GM12878 (cell line): ENCODE measurements around the gene CIDEA. TPM values are rescaled to one million over a fixed set of nuclear protein-coding genes. Genes with fewer than 3 reads are reported as not detected.
"Not testable (repeated sequence)": the region's sequence is repeated elsewhere in the genome, so short reads cannot be mapped to it uniquely, and the experiment has no call there.

Experiments
- ATAC-seq: fragments of 200-7000 bp; cut with Tn5 transposase; 3 replicates; pipeline ENCODE4 v1.9.1; 2020; ENCODE audit warnings: mild to moderate bottlenecking, moderate library complexity
- BruUV-seq: library from RNA; stranded (reverse); fragments of 400-500 nt; replicated peaks from 2 replicates; lab custom pipeline; 2021; lab: Mats Ljungman, UMichigan
- CTCF ChIA-PET: fragments of 300-600 bp; sonication (Branson Sonifier 250); formaldehyde crosslinking; extraction: SDS; loops from one replicate; lab custom pipeline; 2021; ENCODE audit warnings: inconsistent platforms; lab: Yijun Ruan, JAX
- POLR2A ChIA-PET: fragments of 350-600 bp; formaldehyde crosslinking; extraction: SDS; loops from one replicate; lab custom pipeline; 2021; ENCODE audit warnings: inconsistent platforms; lab: Charles Lee
- RAD21 ChIA-PET: fragments of 300-600 bp; sonication (Branson Sonifier 250); formaldehyde crosslinking; loops from one replicate; lab custom pipeline; 2023; ENCODE audit warnings: antibody characterized with exemption; ENCODE audit not compliant: unreplicated experiment; lab: Charles Lee
- SMC1A ChIA-PET: fragments of 300-600 bp; sonication (Branson Sonifier 250); formaldehyde crosslinking; loops from one replicate; lab custom pipeline; 2023; ENCODE audit not compliant: unreplicated experiment, uncharacterized antibody; lab: Charles Lee
- DNase-seq: peaks from one replicate; pipeline ENCODE4 v3.0.0-alpha.2; 2011; ENCODE audit warnings: low read depth, low spot score
- FAIRE-seq: peaks from 3 replicates; lab custom pipeline; 2011; peaks lifted over from hg19 to GRCh38; lab: Jason Lieb, UNC
- H2AFZ ChIP-seq: 2 replicates; pipeline ENCODE4 v1.6.0; 2011; ENCODE audit warnings: low read depth, low read length, control low read depth; ENCODE audit not compliant: control insufficient read depth
- H3K27ac ChIP-seq: 2 replicates; pipeline ENCODE4 v1.5.1; 2011; ENCODE audit warnings: control low read depth; ENCODE audit not compliant: control insufficient read depth, insufficient read depth
- H3K27me3 ChIP-seq, 2 experiments: replicated peaks in 1 of 2; 2 replicates each; pipeline versions ENCODE4 v1.6.0 to v1.6.1; 2011; ENCODE audit warnings: low read length in 1 of 2; ENCODE audit not compliant: control insufficient read depth in 2 of 2, insufficient read depth in 2 of 2
- H3K36me3 ChIP-seq, 2 experiments: 2 replicates each; pipeline ENCODE4 v1.5.1; 2011; ENCODE audit warnings: low read length in 1 of 2; ENCODE audit not compliant: control insufficient read depth in 2 of 2, insufficient read depth in 2 of 2
- H3K4me1 ChIP-seq: 2 replicates; pipeline ENCODE4 v1.6.1; 2011; ENCODE audit warnings: mild to moderate bottlenecking, low read length, moderate library complexity, mixed read lengths; ENCODE audit not compliant: control insufficient read depth, insufficient read depth
- H3K4me2 ChIP-seq: 2 replicates; pipeline ENCODE4 v1.6.0; 2011; ENCODE audit warnings: control low read depth; ENCODE audit not compliant: control insufficient read depth, insufficient read depth
- H3K4me3 ChIP-seq: fragments of 200-600 bp; sonication (generic); 2 replicates; pipeline ENCODE4 v1.5.1; 2016
- H3K79me2 ChIP-seq: 2 replicates; pipeline ENCODE4 v1.6.0; 2011; ENCODE audit warnings: low read length; ENCODE audit not compliant: control insufficient read depth, insufficient read depth
- H3K9ac ChIP-seq: 2 replicates; pipeline ENCODE4 v1.8.0; 2011; ENCODE audit warnings: low read length, control low read depth, mixed read lengths; ENCODE audit not compliant: control insufficient read depth, insufficient read depth
- H3K9me3 ChIP-seq: replicated peaks from 3 replicates; pipeline ENCODE4 v1.5.1; 2011; ENCODE audit warnings: mild to moderate bottlenecking, low read length; ENCODE audit not compliant: control insufficient read depth, insufficient read depth
- H4K20me1 ChIP-seq: 2 replicates; pipeline ENCODE4 v1.6.0; 2011; ENCODE audit not compliant: control insufficient read depth, insufficient read depth
- WGBS: methylation state at CpG from one replicate; pipeline ENCODE4 v1.1.6; 2016; ENCODE audit warnings: low lambda C conversion rate; ENCODE audit not compliant: insufficient replicate concordance, insufficient coverage; ENCODE audit errors: missing lambda C conversion rate; 5-methylcytosine and 5-hydroxymethylcytosine counted together
- in situ Hi-C: fragments of 300-500 bp; cut with MboI; formaldehyde crosslinking; loops from 9 replicates; pipeline ENCODE4 v1.14.3; 2018; ENCODE audit warnings: mixed read lengths
- intact Hi-C: fragments of 100-400 bp; cut with micrococcal nuclease; formaldehyde crosslinking; loops from one replicate; pipeline ENCODE4 v1.14.2; 2022; ENCODE audit not compliant: unreplicated experiment
- polyA plus RNA-seq, 11 experiments: library from polyadenylated mRNA; depleted of rRNA in 4 of 11; unstranded in 6 of 11; stranded (reverse) in 5 of 11; fragments of >200 nt; fragmentation: Nextera tagmentation in 4 of 11; fragmentation: Illumina TruSeq in 1 of 11; extraction: Ambion mirVana in 4 of 11; extraction: Trizol in 1 of 11; gene quantifications; 1 replicate in 1 of 11; 2 replicates in 10 of 11; pipeline versions ENCODE4 v1.2.1 to v1.2.3, GENCODE V29; 2011 to 2016; ENCODE audit warnings: inconsistent platforms in 2 of 11, missing spikeins in 2 of 11, low read depth in 1 of 11
- total RNA-seq, 4 experiments: library from RNA; depleted of rRNA in 3 of 4; stranded (reverse); fragments of >200 nt in 3 of 4; fragmentation: Illumina TruSeq in 1 of 4; extraction: Trizol in 1 of 4; gene quantifications; 2 replicates each; pipeline versions ENCODE4 v1.2.1 to v1.2.3, GENCODE V29; 2013 to 2021

The CIDEA gene
- total and polyA plus RNA-seq, 10 of the 15 experiments (the other 5 are each of a cell fraction or from before 2014, with no cell fraction given): not detected

GRCh38 chr18:12214296-12215005, 39.7 kb upstream of the CIDEA start:
- H3K9me3 ChIP-seq, FAIRE-seq, H3K4me2 ChIP-seq, SMC1A ChIA-PET, CTCF ChIA-PET, H2AFZ ChIP-seq, H3K4me1 ChIP-seq, H3K4me3 ChIP-seq, BruUV-seq, DNase-seq, H3K9ac ChIP-seq, H3K27me3 ChIP-seq, H3K27ac ChIP-seq, H3K79me2 ChIP-seq, H3K36me3 ChIP-seq, H4K20me1 ChIP-seq, POLR2A ChIA-PET, RAD21 ChIA-PET, intact Hi-C loops: not testable (repeated sequence)
- WGBS: 0% methylated on average over 1 of the region's 1 CpG
- peak; percentile 68 for ATAC-seq
- in situ Hi-C loops: loop anchor here (5.0 kb wide), 1 partner anchor 1592 kb away; no protein-coding TSS in a partner anchor

DNA sequence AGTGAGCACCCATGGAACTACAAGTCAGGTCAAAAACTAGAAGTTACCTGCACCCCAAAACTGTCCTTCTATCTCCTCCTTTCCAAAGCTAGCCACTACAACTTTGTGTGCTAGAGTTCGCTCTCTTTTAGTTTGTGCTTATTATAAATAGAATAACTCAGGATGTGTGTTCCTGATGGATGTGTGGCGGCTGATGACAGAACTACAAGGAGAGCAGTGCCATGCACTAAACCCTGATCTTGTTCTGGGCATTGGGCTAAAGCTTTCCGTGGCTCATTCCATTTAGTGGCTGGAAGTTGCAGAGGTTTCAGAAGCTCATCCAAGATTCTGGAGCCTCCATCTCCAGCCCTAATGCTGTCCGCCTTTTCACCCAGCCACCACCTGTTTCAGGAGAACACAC, 37.7 kb upstream of the CIDEA start:
- SMC1A ChIA-PET, H3K9ac ChIP-seq, in situ Hi-C loops, POLR2A ChIA-PET, FAIRE-seq, CTCF ChIA-PET, ATAC-seq, intact Hi-C loops, H3K27me3 ChIP-seq, H3K79me2 ChIP-seq, H2AFZ ChIP-seq, H3K4me1 ChIP-seq, DNase-seq, BruUV-seq, H3K27ac ChIP-seq, H3K4me3 ChIP-seq, H3K9me3 ChIP-seq, H3K4me2 ChIP-seq, RAD21 ChIA-PET, H4K20me1 ChIP-seq, H3K36me3 ChIP-seq: not testable (repeated sequence)
- WGBS: 35% methylated on average over 2 of the region's 4 CpGs

GRCh38 chr18:12218603-12219002, 35.6 kb upstream of the CIDEA start:
- H2AFZ ChIP-seq, H3K4me2 ChIP-seq, in situ Hi-C loops, intact Hi-C loops, H3K4me3 ChIP-seq, H3K27ac ChIP-seq, RAD21 ChIA-PET, H3K36me3 ChIP-seq, ATAC-seq, DNase-seq, H3K79me2 ChIP-seq, H4K20me1 ChIP-seq, FAIRE-seq, POLR2A ChIA-PET, H3K27me3 ChIP-seq, BruUV-seq, CTCF ChIA-PET, H3K9me3 ChIP-seq, SMC1A ChIA-PET, H3K4me1 ChIP-seq, H3K9ac ChIP-seq: not testable (repeated sequence)
- 30% methylated on average over 6 of the region's 6 CpGs for WGBS

- H4K20me1 ChIP-seq, H3K9ac ChIP-seq, H3K4me3 ChIP-seq, intact Hi-C loops, H3K4me2 ChIP-seq, in situ Hi-C loops, SMC1A ChIA-PET, H3K27me3 ChIP-seq, H3K36me3 ChIP-seq, POLR2A ChIA-PET, DNase-seq, BruUV-seq, H3K9me3 ChIP-seq, RAD21 ChIA-PET, H3K27ac ChIP-seq, H2AFZ ChIP-seq, H3K79me2 ChIP-seq, FAIRE-seq, CTCF ChIA-PET, H3K4me1 ChIP-seq: not testable (repeated sequence)
- peak; percentile 71 for ATAC-seq
- WGBS: 0% methylated on average over 1 of the region's 2 CpGs
These were observed 32.1 kb upstream of the CIDEA start for GRCh38 chr18:12222041-12222440.
